Activated naive CD8-positive, alpha-beta T cell treated with anti-CD3 and anti-CD28 coated beads for 36 hours (primary cell): ENCODE measurements around the gene NBEAL2. TPM values are rescaled to one million over a fixed set of nuclear protein-coding genes. Genes with fewer than 3 reads are reported as not detected.

ENCODE experiments used
- DNase-seq: peaks from one replicate; pipeline ENCODE4 v3.0.0; 2021
- H3K27ac Mint-ChIP-seq: one replicate; pipeline ENCODE4 v1.8.0; 2022; ENCODE audit warnings: mild to moderate bottlenecking, moderate library complexity, mixed read lengths
- H3K27me3 Mint-ChIP-seq: one replicate; pipeline ENCODE4 v1.8.0; 2022; ENCODE audit warnings: mild to moderate bottlenecking, mixed read lengths
- H3K36me3 Mint-ChIP-seq: one replicate; pipeline ENCODE4 v1.8.0; 2021; ENCODE audit warnings: mild to moderate bottlenecking, mixed read lengths
- H3K4me1 Mint-ChIP-seq: one replicate; pipeline ENCODE4 v1.8.0; 2021; ENCODE audit warnings: mixed read lengths
- H3K4me3 Mint-ChIP-seq: one replicate; pipeline ENCODE4 v1.8.0; 2022; ENCODE audit warnings: mild to moderate bottlenecking, moderate library complexity, mixed read lengths
- H3K9me3 Mint-ChIP-seq: one replicate; pipeline ENCODE4 v1.8.0; 2022; ENCODE audit warnings: mixed read lengths
- total RNA-seq, 2 experiments: library from RNA; stranded (reverse); gene quantifications; one replicate each; pipeline ENCODE4 v1.2.3, GENCODE V29; 2021

NBEAL2 gene
- total RNA-seq, 2 experiments from 2014 or later = 63.1 to 67.4 TPM

DNA sequence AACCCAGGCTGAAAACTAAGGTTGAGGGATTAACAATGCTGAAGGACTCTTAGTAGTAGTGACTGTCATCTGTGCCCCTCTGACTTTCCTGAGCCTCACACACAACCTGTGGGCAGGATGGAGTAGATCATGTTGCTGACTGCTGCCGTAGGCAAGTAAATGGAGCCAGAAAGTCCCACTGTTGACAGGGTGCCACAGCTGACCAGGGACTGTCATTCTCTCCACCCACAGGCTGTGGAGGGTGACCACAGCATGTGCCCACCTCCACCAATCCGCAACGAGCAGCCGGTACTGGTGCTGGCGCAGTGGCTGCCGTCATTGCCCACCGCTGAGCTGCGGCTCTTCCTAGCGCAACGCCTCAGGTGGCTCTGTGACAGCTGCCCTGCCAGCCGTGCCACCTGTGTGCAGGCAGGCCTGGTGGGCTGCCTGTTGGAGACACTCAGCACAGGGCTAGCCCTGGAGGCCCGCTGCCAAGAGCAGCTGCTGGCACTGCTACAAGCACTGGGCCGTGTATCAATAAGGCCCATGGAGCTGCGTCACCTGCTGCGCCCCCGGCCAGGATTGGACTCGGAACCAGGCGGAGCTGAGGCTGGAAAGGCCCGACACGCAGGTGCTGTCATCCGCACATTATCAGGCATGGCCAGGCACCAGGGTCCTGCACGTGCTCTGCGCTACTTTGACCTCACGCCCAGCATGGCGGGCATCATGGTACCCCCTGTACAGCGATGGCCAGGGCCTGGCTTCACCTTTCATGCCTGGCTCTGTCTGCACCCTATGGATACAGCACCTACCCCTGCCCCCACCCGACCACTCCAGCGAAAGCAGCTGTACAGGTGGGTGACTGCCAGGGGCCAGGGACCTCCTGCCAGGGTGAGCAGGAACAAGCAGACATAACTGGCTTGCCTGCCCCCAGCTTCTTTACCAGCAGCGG is 15.6 kb downstream of the NBEAL2 start:
- Mint-ChIP-seq H3K4me1 (peaks cover 10% of the 10 kb centered on the region), H3K36me3 (peaks cover 14% of the 10 kb centered on the region), H3K4me3 (no peak overlapping the region), H3K9me3 (no peaks in the 10 kb centered on the region), H3K27me3 (no peaks in the 10 kb centered on the region), H3K27ac (no peak overlapping the region)
- no peak for DNase-seq

DNA sequence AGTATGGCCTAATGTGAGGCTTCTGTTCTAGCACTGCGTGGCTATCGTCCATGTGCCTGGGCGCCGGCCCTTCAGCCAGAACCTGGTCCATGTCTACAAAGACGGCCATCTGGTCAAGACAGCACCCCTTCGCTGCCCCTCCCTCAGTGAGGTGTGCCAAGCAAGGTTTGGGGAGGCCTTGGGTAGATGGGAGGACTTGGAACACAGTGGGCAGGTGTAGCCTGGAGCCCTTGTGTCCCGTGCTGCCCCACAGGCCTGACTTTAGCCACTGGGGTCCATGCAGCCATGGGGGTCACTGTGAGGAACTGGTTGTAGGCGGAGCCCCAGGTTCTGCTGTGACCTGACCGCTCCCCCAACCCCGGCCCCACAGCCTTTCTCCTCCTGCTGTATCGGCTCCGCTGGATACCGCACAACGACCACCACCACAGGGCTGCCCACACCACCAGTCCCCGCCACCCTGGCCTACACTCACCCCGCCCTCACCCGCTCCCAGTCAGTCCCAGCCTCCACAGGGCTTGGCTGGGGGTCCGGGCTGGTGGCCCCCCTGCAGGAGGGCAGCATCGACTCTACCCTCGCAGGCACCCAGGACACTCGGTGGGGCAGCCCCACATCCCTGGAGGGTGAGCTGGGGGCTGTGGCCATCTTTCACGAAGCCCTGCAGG is 16.6 kb downstream of the NBEAL2 start:
- no peak for DNase-seq
- Mint-ChIP-seq H3K4me3 (no peak overlapping the region), H3K27ac (no peak overlapping the region), H3K36me3 (peaks cover 12% of the 10 kb centered on the region), H3K4me1 (peaks cover 10% of the 10 kb centered on the region), H3K9me3 (no peaks in the 10 kb centered on the region), H3K27me3 (no peaks in the 10 kb centered on the region)

DNA sequence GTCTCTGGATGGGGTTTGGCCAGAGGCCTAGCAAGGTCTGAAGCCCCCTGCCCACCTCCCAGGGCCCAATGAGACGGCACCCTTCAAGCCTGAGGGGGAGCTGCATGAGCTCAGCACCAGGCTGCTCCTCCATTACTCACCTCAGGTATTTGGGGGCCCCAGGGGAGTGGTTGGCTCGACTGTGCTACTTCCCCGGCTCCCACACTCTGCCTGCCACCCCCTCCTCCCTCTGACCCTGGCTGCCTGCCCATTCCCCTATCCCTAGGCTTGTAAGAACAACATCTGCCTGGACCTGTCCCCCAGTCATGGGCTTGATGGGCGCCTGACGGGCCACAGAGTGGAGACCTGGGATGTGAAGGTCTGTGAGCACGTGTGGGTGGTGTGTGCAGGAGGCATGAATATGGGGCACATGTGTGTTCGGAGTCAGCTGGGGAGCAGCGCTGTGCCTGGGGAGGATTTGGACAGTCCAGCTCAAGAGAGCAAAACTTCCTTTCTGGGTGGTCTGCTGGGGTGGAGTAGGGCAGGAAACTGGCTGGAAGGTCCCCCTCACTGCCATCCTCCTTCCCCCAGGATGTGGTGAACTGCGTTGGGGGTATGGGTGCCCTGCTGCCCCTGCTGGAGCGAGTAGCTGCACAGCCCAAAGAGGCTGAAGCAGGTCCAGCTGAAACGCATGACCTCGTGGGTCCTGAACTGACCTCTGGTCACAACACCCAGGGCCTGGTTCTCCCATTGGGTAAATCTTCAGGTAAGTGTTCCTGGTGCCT is 17.4 kb downstream of the NBEAL2 start:
- H3K36me3 Mint-ChIP-seq = peaks cover 13% of the 10 kb centered on the region
- no peaks in the 10 kb centered on the region for H3K27me3 Mint-ChIP-seq

DNA sequence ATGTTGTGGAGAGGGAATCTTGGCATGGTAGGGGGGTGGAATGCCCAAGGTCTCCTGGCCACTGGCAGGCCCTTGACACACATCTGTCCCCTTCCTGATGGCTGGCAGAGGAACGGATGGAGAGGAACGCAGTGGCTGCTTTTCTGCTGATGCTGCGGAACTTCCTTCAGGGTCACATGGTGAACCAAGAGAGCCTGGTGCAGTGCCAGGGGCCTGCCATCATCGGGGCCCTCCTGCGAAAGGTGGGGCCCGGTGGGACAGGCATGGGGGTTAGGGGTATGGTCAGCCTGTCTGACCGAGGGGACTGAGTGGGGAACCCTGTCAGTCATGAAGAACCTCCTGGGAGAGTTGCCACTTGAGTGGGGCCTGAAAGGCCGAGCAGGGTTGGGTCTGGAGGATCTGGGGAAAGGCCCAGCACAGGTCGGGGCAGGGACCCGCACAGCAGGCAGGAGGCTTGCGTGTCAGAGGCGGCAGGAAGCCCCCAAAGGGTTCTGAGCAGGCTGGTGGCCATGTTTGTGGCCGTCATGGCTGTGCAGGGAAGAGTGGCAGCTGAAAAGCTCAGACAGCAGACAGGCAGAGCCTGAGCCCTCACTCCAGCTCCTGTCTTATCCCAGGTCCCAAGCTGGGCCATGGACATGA is 18.1 kb downstream of the NBEAL2 start:
- H3K4me3 Mint-ChIP-seq = no peak overlapping the region
- H3K27ac Mint-ChIP-seq = no peak overlapping the region
- H3K9me3 Mint-ChIP-seq = no peaks in the 10 kb centered on the region
- H3K27me3 Mint-ChIP-seq = no peaks in the 10 kb centered on the region
- peaks cover 10% of the 10 kb centered on the region for H3K4me1 Mint-ChIP-seq
- no peak for DNase-seq
- H3K36me3 Mint-ChIP-seq = peaks cover 16% of the 10 kb centered on the region

More for the DNA sequence above, 17.4 kb downstream of the NBEAL2 start:
- no peak overlapping the region for H3K27ac Mint-ChIP-seq
- H3K4me3 Mint-ChIP-seq = no peak overlapping the region
- H3K4me1 Mint-ChIP-seq = peaks cover 10% of the 10 kb centered on the region
- no peak for DNase-seq
- H3K9me3 Mint-ChIP-seq = no peaks in the 10 kb centered on the region

DNA sequence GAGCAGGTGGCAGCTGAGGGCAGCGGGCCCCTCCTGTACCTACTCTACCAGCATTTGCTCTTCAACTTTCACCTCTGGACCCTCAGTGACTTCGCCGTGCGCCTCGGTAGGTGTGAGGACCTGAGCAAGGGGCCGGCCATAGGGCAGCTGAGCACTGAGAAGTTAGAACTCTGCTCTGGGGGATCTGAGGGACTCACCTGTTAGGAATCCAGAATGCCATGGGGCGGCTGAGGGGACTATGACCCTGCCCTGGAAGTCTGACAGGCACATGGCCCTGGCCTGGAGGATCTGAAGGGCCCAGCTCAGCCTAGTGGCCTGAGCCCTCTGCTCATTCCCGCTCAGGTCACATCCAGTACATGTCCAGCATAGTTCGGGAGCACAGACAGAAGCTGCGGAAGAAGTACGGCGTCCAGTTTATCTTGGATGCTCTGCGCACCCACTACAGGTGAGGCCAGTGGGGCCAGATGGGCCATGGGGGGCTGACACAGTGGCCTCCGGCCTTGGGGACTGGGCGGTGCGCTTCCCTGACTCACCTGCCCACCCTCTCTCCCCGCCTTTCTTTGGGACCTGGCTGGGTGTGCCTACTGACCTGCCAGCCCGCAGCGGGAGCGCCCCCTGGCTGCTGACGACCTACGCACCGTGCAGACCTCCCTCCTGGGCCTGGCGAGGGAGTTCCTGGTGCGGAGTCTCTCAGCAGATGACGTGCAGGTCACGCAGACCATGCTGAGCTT is 18.8 kb downstream of the NBEAL2 start:
- Mint-ChIP-seq H3K36me3 (peaks cover 16% of the 10 kb centered on the region), H3K27me3 (no peaks in the 10 kb centered on the region), H3K4me3 (no peak overlapping the region), H3K27ac (no peak overlapping the region), H3K9me3 (no peaks in the 10 kb centered on the region), H3K4me1 (peaks cover 10% of the 10 kb centered on the region)
- peak; percentile 77 for DNase-seq

DNA sequence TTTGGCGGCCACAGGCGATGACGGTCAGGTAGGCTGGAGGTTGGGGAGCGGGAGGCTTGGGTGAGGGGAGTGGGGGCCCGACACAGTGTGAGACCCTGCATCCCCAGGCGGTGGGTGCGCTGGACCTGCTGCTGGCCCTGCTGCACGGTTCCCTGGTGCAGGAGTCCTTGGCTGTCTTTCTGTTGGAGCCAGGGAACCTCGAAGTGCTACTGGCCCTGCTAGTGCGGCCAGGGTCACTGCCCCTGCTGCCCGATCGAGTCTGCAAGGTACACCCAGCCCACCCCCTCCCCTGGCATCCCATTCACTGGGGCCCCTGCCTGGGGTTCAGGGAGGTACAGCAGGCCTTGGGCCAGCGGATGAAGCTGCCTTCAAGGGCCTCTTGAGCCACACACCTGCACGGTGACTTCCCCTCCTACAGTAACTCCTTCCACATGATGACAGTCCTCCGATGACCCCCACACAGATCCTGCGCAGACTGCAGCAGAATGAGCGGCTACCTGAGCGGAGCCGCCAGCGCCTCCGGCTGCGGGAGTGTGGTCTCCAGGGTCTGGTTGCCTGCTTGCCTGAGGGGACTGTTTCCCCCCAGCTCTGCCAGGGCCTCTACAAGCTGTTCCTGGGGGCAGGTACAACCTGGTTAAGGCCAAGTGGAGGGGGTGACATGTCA is 19.5 kb downstream of the NBEAL2 start:
- no peaks in the 10 kb centered on the region for H3K9me3 Mint-ChIP-seq
- H3K4me1 Mint-ChIP-seq = peaks cover 10% of the 10 kb centered on the region
- H3K27me3 Mint-ChIP-seq = no peaks in the 10 kb centered on the region
- DNase-seq = no peak
- peak overlapping the region; percentile 34 for H3K27ac Mint-ChIP-seq
- peaks cover 20% of the 10 kb centered on the region for H3K36me3 Mint-ChIP-seq
- H3K4me3 Mint-ChIP-seq = no peak overlapping the region

DNA sequence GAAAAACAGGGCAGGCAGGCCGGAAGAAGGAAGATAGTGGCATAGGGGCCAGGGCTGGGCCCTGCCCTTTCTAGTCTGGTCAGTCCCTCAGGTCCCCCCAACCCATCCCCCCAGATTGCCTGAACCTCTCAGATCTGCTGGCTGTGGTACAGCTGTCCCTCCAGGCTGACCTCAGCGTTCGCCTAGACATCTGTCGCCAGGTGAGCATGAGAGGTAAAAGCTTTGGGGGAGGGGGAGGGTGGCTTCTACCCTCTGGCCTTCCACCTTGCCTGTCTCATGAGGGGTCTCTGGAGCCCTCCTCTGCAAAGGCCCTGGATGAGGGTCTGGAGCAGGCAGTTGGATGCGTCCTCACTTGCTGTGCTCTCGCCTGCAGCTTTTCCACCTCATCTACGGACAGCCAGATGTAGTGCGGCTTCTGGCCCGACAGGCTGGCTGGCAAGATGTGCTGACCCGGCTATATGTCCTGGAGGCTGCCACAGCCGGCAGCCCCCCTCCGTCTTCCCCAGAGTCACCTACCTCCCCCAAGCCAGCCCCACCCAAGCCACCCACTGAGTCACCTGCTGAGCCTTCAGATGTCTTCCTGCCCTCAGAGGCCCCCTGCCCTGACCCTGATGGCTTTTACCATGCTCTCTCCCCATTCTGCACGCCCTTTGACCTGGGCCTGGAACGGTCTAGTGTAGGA is 20.2 kb downstream of the NBEAL2 start:
- peaks cover 10% of the 10 kb centered on the region for H3K4me1 Mint-ChIP-seq
- peaks cover 21% of the 10 kb centered on the region for H3K36me3 Mint-ChIP-seq
- DNase-seq = no peak
- H3K9me3 Mint-ChIP-seq = no peaks in the 10 kb centered on the region
- H3K27me3 Mint-ChIP-seq = no peaks in the 10 kb centered on the region
- H3K4me3 Mint-ChIP-seq = no peak overlapping the region
- H3K27ac Mint-ChIP-seq = no peak overlapping the region

DNA sequence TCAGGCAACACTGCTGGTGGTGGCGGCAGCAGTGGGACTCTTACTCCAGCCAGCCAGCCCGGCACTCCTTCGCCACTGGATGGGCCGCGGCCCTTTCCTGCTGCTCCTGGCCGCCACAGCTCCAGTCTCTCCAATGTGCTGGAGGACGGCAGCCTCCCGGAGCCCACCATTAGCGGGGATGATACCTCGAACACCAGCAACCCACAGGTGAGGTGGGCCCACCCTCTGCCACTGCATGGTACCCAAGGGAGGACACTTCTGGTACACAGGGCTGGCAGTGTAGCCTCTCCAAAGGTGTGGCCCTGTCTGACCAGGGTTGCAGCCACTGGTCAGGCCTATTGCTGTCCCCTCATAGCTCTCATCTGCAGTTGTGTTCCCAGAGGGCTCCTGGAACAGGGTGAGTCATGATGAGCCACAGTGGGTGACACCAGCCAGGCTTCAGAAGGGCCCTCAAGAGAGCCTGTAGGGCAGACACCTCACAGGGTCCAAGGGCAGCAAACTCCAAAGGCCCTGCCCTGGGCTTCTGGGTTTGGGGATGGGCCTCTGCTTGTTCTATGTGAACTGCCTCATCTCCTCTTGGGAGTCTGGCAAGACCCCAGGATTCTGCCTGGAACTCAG is 20.8 kb downstream of the NBEAL2 start:
- DNase-seq = no peak
- peaks cover 10% of the 10 kb centered on the region for H3K4me1 Mint-ChIP-seq
- H3K27me3 Mint-ChIP-seq = no peaks in the 10 kb centered on the region
- H3K27ac Mint-ChIP-seq = no peak overlapping the region
- H3K36me3 Mint-ChIP-seq = peaks cover 21% of the 10 kb centered on the region
- H3K4me3 Mint-ChIP-seq = no peak overlapping the region
- H3K9me3 Mint-ChIP-seq = no peaks in the 10 kb centered on the region

DNA sequence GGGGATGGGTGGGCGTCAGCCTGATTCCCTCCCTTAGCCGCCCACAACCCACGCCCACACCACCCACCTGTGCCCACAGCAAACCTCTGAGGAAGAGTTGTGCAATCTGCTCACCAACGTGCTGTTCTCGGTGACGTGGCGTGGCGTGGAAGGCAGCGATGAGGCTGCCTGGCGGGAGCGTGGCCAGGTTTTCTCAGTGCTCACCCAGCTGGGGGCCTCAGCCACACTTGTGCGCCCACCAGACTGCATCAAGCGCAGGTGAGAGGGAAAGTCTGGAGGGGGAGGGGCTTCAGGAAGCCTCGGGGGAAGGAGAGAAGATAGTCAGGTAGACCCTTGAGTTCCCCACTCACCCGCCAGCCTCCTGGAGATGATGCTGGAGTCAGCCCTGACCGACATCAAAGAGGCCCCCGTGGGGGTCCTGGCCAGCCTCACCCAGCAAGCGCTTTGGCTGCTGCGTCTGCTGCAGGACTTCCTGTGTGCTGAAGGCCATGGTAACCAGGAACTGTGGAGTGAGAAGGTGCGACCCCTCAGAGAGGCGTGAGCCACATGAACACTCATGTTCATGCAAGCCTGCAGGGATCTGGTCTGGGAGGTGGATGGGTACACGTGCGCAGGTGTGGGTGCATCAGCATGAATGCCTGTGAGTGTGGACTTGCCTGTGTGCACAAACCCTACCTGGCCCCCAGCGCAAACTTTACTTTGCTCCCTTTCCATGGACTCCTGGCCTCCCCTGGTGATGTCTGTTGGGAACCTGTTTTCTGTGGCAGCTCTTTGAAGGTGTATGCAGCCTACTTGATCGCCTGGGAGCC is 21.7 kb downstream of the NBEAL2 start:
- DNase-seq = no peak
- Mint-ChIP-seq H3K27me3 (no peaks in the 10 kb centered on the region), H3K4me3 (no peak overlapping the region), H3K36me3 (peaks cover 21% of the 10 kb centered on the region), H3K27ac (no peak overlapping the region), H3K4me1 (peaks cover 10% of the 10 kb centered on the region), H3K9me3 (no peaks in the 10 kb centered on the region)

DNA sequence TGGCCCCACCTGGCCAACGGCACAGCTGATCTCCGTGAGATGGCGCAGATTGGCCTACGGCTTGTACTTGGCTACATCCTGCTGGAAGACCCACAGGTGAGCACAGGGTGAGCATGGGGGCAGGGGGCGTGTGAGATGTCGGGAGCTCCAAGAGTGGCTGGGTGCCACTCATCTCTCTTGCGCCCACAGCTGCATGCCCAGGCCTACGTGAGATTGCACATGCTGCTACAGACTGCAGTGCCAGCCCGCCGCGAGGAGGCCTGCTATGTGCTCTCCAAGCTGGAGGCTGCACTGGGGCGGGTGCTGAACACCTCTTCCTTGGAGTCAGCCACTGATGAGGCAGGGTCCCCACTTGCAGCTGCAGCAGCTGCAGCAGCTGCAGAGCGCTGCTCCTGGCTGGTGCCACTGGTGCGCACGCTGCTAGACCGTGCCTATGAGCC is 22.3 kb downstream of the NBEAL2 start:
- peaks cover 10% of the 10 kb centered on the region for H3K4me1 Mint-ChIP-seq
- DNase-seq = no peak
- no peak overlapping the region for H3K4me3 Mint-ChIP-seq
- H3K27ac Mint-ChIP-seq = no peak overlapping the region
- peaks cover 21% of the 10 kb centered on the region for H3K36me3 Mint-ChIP-seq
- H3K27me3 Mint-ChIP-seq = no peaks in the 10 kb centered on the region
- no peaks in the 10 kb centered on the region for H3K9me3 Mint-ChIP-seq

DNA sequence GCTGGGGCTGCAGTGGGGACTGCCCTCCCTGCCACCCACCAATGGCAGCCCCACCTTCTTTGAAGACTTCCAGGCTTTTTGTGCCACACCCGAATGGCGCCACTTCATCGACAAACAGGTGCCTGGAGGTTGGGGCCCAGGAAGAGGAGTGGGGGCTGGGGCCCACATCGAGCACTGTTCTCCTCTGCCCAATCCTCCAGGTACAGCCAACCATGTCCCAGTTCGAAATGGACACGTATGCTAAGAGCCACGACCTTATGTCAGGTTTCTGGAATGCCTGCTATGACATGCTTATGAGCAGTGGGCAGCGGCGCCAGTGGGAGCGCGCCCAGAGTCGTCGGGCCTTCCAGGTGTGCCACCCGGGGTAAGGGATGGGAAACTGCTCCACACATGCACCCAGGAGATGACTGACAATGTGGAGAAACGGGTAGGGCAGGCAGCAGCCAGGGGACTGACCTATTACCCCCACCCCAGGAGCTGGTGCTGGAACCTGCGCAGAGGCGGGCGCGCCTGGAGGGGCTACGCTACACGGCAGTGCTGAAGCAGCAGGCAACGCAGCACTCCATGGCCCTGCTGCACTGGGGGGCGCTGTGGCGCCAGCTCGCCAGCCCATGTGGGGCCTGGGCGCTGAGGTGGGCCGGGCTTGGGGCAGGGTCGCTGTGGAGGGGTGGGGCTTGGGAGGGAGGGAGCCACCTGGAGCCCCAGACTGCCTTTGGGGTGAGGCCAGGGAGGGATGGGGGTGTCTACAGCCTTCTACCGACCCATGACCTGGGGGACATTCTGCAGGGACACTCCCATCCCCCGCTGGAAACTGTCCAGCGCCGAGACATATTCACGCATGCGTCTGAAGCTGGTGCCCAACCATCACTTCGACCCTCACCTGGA is 22.9 kb downstream of the NBEAL2 start:
- no peak overlapping the region for H3K4me3 Mint-ChIP-seq
- DNase-seq = no peak
- no peaks in the 10 kb centered on the region for H3K9me3 Mint-ChIP-seq
- peaks cover 3% of the 10 kb centered on the region for H3K4me1 Mint-ChIP-seq
- H3K36me3 Mint-ChIP-seq = peaks cover 20% of the 10 kb centered on the region
- H3K27me3 Mint-ChIP-seq = no peaks in the 10 kb centered on the region
- no peak overlapping the region for H3K27ac Mint-ChIP-seq

DNA sequence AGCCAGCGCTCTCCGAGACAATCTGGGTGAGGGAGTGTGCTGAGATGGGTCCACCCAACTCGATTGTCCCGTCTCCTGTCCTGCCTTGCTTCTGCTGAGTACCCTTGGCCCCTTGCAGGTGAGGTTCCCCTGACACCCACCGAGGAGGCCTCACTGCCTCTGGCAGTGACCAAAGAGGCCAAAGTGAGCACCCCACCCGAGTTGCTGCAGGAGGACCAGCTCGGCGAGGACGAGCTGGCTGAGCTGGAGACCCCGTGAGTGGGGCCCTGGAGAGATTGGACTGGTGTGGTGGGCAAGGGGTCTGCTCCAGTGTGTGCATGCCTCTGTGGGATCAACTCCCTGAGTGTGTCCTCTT is 23.6 kb downstream of the NBEAL2 start:
- H3K4me3 Mint-ChIP-seq = no peak overlapping the region
- no peak overlapping the region for H3K27ac Mint-ChIP-seq

More for the DNA sequence above, 23.6 kb downstream of the NBEAL2 start:
- no peaks in the 10 kb centered on the region for H3K27me3 Mint-ChIP-seq
- H3K4me1 Mint-ChIP-seq = peaks cover 3% of the 10 kb centered on the region
- DNase-seq = no peak
- H3K9me3 Mint-ChIP-seq = no peaks in the 10 kb centered on the region
- peaks cover 15% of the 10 kb centered on the region for H3K36me3 Mint-ChIP-seq
